Neuronal stem cell (in vitro differentiated cells): Measurements from ENCODE around the gene BCAP31.

Experiments used
- DNase-seq: peaks from one replicate; pipeline ENCODE4 v3.0.0-alpha.2; 2013; ENCODE audit warnings: low spot score
- H2AFZ ChIP-seq: one replicate; pipeline ENCODE4 v1.6.1; 2013; ENCODE audit warnings: mild to moderate bottlenecking, low read length, inconsistent platforms
- H2AK5ac ChIP-seq: 2 replicates; pipeline ENCODE4 v1.6.1; 2013; ENCODE audit warnings: low read depth, mild to moderate bottlenecking, inconsistent platforms, low read length, moderate library complexity, mixed read lengths
- H2BK120ac ChIP-seq: 2 replicates; pipeline ENCODE4 v1.6.1; 2013; ENCODE audit warnings: low read depth, mild to moderate bottlenecking, inconsistent platforms, low read length, moderate library complexity, mixed read lengths
- H2BK12ac ChIP-seq: one replicate; pipeline ENCODE4 v1.6.1; 2013; ENCODE audit warnings: low read length, inconsistent platforms
- H2BK15ac ChIP-seq: 2 replicates; pipeline ENCODE4 v1.6.1; 2013; ENCODE audit warnings: mild to moderate bottlenecking, low read length, inconsistent platforms, mixed read lengths
- H2BK5ac ChIP-seq: one replicate; pipeline ENCODE4 v1.6.1; 2013; ENCODE audit warnings: inconsistent platforms, mild to moderate bottlenecking, low read length, moderate library complexity
- H3K14ac ChIP-seq: one replicate; pipeline ENCODE4 v1.6.1; 2013; ENCODE audit warnings: low read length, inconsistent platforms
- H3K18ac ChIP-seq: 2 replicates; pipeline ENCODE4 v1.6.1; 2013; ENCODE audit warnings: low read length, inconsistent platforms
- H3K23ac ChIP-seq: 2 replicates; pipeline ENCODE4 v1.6.1; 2013; ENCODE audit warnings: low read depth, mild to moderate bottlenecking, mixed read lengths, low read length, inconsistent platforms; ENCODE audit not compliant: poor library complexity
- H3K27ac ChIP-seq: replicated peaks from 3 replicates; pipeline ENCODE4 v1.5.1; 2013; ENCODE audit warnings: low read length, inconsistent platforms
- H3K27me3 ChIP-seq, 3 experiments: 2 replicates each; pipeline ENCODE4 v1.6.1; 2013; ENCODE audit warnings: low read length in 3 of 3, mild to moderate bottlenecking in 2 of 3, inconsistent platforms in 1 of 3, low read depth in 1 of 3, mixed read lengths in 1 of 3, moderate library complexity in 1 of 3; ENCODE audit not compliant: control insufficient read depth in 3 of 3, insufficient read depth in 3 of 3
- H3K36me3 ChIP-seq, 2 donors: replicated peaks in 1 of 2; 2 replicates each; pipeline ENCODE4 v1.6.1; 2013; ENCODE audit warnings: low read length in 2 of 2; ENCODE audit not compliant: control insufficient read depth in 2 of 2, insufficient read depth in 2 of 2
- H3K4ac ChIP-seq: 2 replicates; pipeline ENCODE4 v1.6.1; 2013; ENCODE audit warnings: inconsistent platforms, mild to moderate bottlenecking, low read length, moderate library complexity
- H3K4me1 ChIP-seq, 2 donors: 1 replicate in 1 of 2; 2 replicates in 1 of 2; pipeline ENCODE4 v1.6.1; 2013; ENCODE audit warnings: low read length in 2 of 2, low read depth in 1 of 2; ENCODE audit not compliant: control insufficient read depth in 2 of 2, insufficient read depth in 1 of 2
- H3K4me2 ChIP-seq: one replicate; pipeline ENCODE4 v1.6.1; 2013; ENCODE audit warnings: mild to moderate bottlenecking, low read length, inconsistent platforms; ENCODE audit not compliant: insufficient read depth, poor library complexity, severe bottlenecking
- H3K4me3 ChIP-seq, 2 donors: 2 replicates each; pipeline ENCODE4 v1.5.1; 2013; ENCODE audit warnings: low read length in 2 of 2, mild to moderate bottlenecking in 2 of 2, inconsistent platforms in 1 of 2, moderate library complexity in 1 of 2
- H3K79me1 ChIP-seq: one replicate; pipeline ENCODE4 v1.6.1; 2013; ENCODE audit warnings: low read depth, mild to moderate bottlenecking, inconsistent platforms, low read length, moderate library complexity
- H3K9ac ChIP-seq: one replicate; pipeline ENCODE4 v1.6.1; 2013; ENCODE audit warnings: mild to moderate bottlenecking, low read depth, low read length, inconsistent platforms; ENCODE audit not compliant: poor library complexity
- H3K9me3 ChIP-seq, 2 donors: replicated peaks in 1 of 2; 2 replicates each; pipeline versions ENCODE3 to v1.6.1; 2013; ENCODE audit warnings: low read length in 2 of 2, mild to moderate bottlenecking in 2 of 2, inconsistent platforms in 1 of 2, low read depth in 1 of 2, mixed read lengths in 1 of 2, moderate library complexity in 1 of 2; ENCODE audit not compliant: control insufficient read depth in 2 of 2, insufficient read depth in 1 of 2
- H4K8ac ChIP-seq: one replicate; pipeline ENCODE4 v1.6.1; 2013; ENCODE audit warnings: low read depth, mild to moderate bottlenecking, inconsistent platforms, low read length, moderate library complexity
- H4K91ac ChIP-seq: one replicate; pipeline ENCODE4 v1.6.1; 2013; ENCODE audit warnings: low read length, low read depth, mild to moderate bottlenecking, inconsistent platforms; ENCODE audit not compliant: poor library complexity
- WGBS, 2 donors: extraction: QIAGEN DNeasy Blood & Tissue Kit; methylation state at CpG; one replicate each; pipeline ENCODE4 v1.1.7; 2013; ENCODE audit warnings: missing lambda C conversion rate in 2 of 2, mixed read lengths in 1 of 2; ENCODE audit not compliant: insufficient read length in 2 of 2, insufficient replicate concordance in 1 of 2; ENCODE audit errors: extremely low coverage in 2 of 2; 5-methylcytosine and 5-hydroxymethylcytosine counted together

BCAP31 gene

GRCh38 chrX:153688911-153689590 is 35.1 kb downstream of the BCAP31 start:
- no peak overlapping the region for H2BK15ac ChIP-seq
- peaks cover 16 to 20% of the 10 kb centered on the region in 2 donors for H3K4me1 ChIP-seq
- H3K27me3 ChIP-seq: no peaks in the 10 kb centered on the region
- H3K79me1 ChIP-seq: peaks cover 18% of the 10 kb centered on the region
- peak overlapping the region; percentile 62 to 96 for H3K4me3 ChIP-seq
- no peak overlapping the region for H3K18ac ChIP-seq
- H2AFZ ChIP-seq: no peak overlapping the region
- no peak overlapping the region for H2BK120ac ChIP-seq
- H2BK5ac ChIP-seq: no peak overlapping the region
- no peak overlapping the region for H2BK12ac ChIP-seq
- no peak overlapping the region for H3K23ac ChIP-seq
- H3K4me2 ChIP-seq: peak overlapping the region; percentile 62
- H4K8ac ChIP-seq: no peak overlapping the region
- no CpG with 5 or more reads among the region's 53 CpGs for WGBS, 2 donors
- H4K91ac ChIP-seq: no peak overlapping the region
- no peak overlapping the region for H2AK5ac ChIP-seq
- H3K4ac ChIP-seq: no peak overlapping the region
- H3K9me3 ChIP-seq: no peaks in the 10 kb centered on the region
- peaks cover 11 to 41% of the 10 kb centered on the region in 2 donors for H3K36me3 ChIP-seq
- peak overlapping the region; percentile 90 for H3K9ac ChIP-seq
- no peak for DNase-seq
- no peak overlapping the region for H3K14ac ChIP-seq
- H3K27ac ChIP-seq: no peak overlapping the region

- Histone ChIP-seq H3K79me1 (peaks cover 16% of the 10 kb centered on the region), H3K36me3 (peaks cover 10 to 37% of the 10 kb centered on the region in 2 donors), H3K4me2 (peak overlapping the region; percentile 25), H3K9me3 (peaks cover 0 to 2% of the 10 kb centered on the region in 2 donors), H3K9ac (peak overlapping the region; percentile 88), H4K91ac (no peak overlapping the region), H2BK5ac (no peak overlapping the region), H3K18ac (peak overlapping the region; percentile 57), H3K4me3 (peak overlapping the region; percentile 62 to 96), H3K27ac (no peak overlapping the region), H2BK15ac (no peak overlapping the region), H2BK12ac (no peak overlapping the region), H2AFZ (no peak overlapping the region), H3K4me1 (peaks cover 16 to 23% of the 10 kb centered on the region in 2 donors), H2BK120ac (no peak overlapping the region), H3K27me3 (no peaks in the 10 kb centered on the region), H4K8ac (no peak overlapping the region), H3K4ac (no peak overlapping the region), H2AK5ac (no peak overlapping the region), H3K14ac (no peak overlapping the region), H3K23ac (no peak overlapping the region)
- DNase-seq: no peak
- WGBS, 2 donors: no CpG with 5 or more reads among the region's 57 CpGs
Observed at GRCh38 chrX:153688506-153688905, 35.7 kb downstream of the BCAP31 start.

DNA sequence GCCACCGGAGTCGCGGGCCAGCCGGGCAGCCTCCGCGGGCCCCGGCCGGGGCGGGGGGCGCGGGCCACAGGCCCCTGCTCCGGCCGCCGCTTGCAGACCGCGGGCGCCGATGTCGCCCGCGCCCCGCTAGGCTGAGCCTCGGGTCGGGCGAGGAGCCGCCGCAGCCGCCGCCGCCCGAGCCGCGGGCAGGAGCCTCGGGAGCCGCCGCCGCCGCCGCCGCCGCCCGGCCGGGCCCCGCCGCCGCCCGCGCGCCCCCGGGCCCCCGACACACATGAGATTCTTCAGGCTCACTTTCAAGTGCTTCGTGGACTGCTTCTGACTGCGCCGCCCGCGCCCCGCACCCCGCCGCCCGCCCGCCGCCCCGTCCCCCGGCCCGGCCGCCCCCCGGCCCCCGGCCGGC is 36.1 kb downstream of the BCAP31 start:
- peak overlapping the region; percentile 62 to 70 for H3K4me3 ChIP-seq
- H2BK120ac ChIP-seq: no peak overlapping the region
- no peak overlapping the region for H3K23ac ChIP-seq
- H2BK15ac ChIP-seq: no peak overlapping the region
- H2AFZ ChIP-seq: no peak overlapping the region
- H3K14ac ChIP-seq: no peak overlapping the region
- H2BK12ac ChIP-seq: no peak overlapping the region
- H3K4me1 ChIP-seq: peaks cover 16 to 23% of the 10 kb centered on the region in 2 donors
- WGBS, 2 donors: no CpG with 5 or more reads among the region's 69 CpGs
- H3K18ac ChIP-seq: no peak overlapping the region
- no peak overlapping the region for H3K4me2 ChIP-seq
- DNase-seq: no peak
- H3K27ac ChIP-seq: no peak overlapping the region
- H3K27me3 ChIP-seq: no peaks in the 10 kb centered on the region
- no peak overlapping the region for H3K9ac ChIP-seq
- no peak overlapping the region for H3K4ac ChIP-seq
- peaks cover 8 to 34% of the 10 kb centered on the region in 2 donors for H3K36me3 ChIP-seq
- H2AK5ac ChIP-seq: no peak overlapping the region
- no peak overlapping the region for H2BK5ac ChIP-seq
- H4K8ac ChIP-seq: no peak overlapping the region
- H3K9me3 ChIP-seq: peaks cover 0 to 2% of the 10 kb centered on the region in 2 donors
- H3K79me1 ChIP-seq: peaks cover 16% of the 10 kb centered on the region
- no peak overlapping the region for H4K91ac ChIP-seq

- Histone ChIP-seq H3K4me3 (peak within 1 kb of the TSS; percentile 62 to 96), H3K23ac (no peak within 1 kb of the TSS), H3K9ac (peak within 1 kb of the TSS; percentile 88), H3K4me2 (peak within 1 kb of the TSS; percentile 77), H3K9me3 (peaks cover 0 to 2% of the 10 kb centered on the region in 2 donors), H3K4ac (no peak within 1 kb of the TSS), H2AK5ac (peak within 1 kb of the TSS; percentile 63), H4K91ac (no peak within 1 kb of the TSS), H3K14ac (peak within 1 kb of the TSS; percentile 38), H2BK15ac (no peak within 1 kb of the TSS), H3K36me3 (peaks cover 8 to 28% of the 10 kb centered on the region in 2 donors), H3K79me1 (peaks cover 14% of the 10 kb centered on the region), H2BK5ac (peak within 1 kb of the TSS; percentile 98), H3K27me3 (no peaks in the 10 kb centered on the region), H3K4me1 (peaks cover 16 to 23% of the 10 kb centered on the region in 2 donors), H4K8ac (peak within 1 kb of the TSS; percentile 96), H2BK120ac (no peak within 1 kb of the TSS), H2AFZ (no peak within 1 kb of the TSS), H3K27ac (peak within 1 kb of the TSS; percentile 97), H3K18ac (peak within 1 kb of the TSS; percentile 90), H2BK12ac (no peak within 1 kb of the TSS)
- no CpG with 5 or more reads among the region's 66 CpGs for WGBS, 2 donors
- DNase-seq: no peak
Observed at GRCh38 chrX:153687121-153688039, 36.8 kb downstream of the BCAP31 start, which contains the start of gene SLC6A8. SLC6A8 (plus strand) TSS chrX:153687926; CDS start chrX:153688575, 649 bp downstream.
